DOHH2 (cell line): Measurements from ENCODE around the gene MAML2.

Experiments used
- H3F3A ChIP-seq: fragments of 200-600 bp; sonication (generic), shearing (Covaris generic); 2 replicates; pipeline ENCODE4 v1.6.0; 2016; ENCODE audit warnings: antibody characterized with exemption, mild to moderate bottlenecking; ENCODE audit not compliant: control insufficient read depth, insufficient read depth
- H3K27ac ChIP-seq: fragments of 200-600 bp; sonication (generic); 2 replicates; pipeline ENCODE4 v1.5.1; 2014; ENCODE audit warnings: low read depth, mild to moderate bottlenecking, low read length, moderate library complexity
- H3K27me3 ChIP-seq: fragments of 200-600 bp; sonication (generic); 2 replicates; pipeline ENCODE4 v1.6.1; 2014; ENCODE audit warnings: mild to moderate bottlenecking, low read length, mixed read lengths; ENCODE audit not compliant: control insufficient read depth
- H3K36me3 ChIP-seq: fragments of 200-600 bp; sonication (generic); 2 replicates; pipeline ENCODE4 v1.6.1; 2014; ENCODE audit warnings: mild to moderate bottlenecking, low read length, moderate library complexity, mixed read lengths; ENCODE audit not compliant: control insufficient read depth
- H3K4me1 ChIP-seq: fragments of 200-600 bp; sonication (generic); 2 replicates; pipeline ENCODE4 v1.6.1; 2014; ENCODE audit warnings: mild to moderate bottlenecking, low read length, mixed read lengths; ENCODE audit not compliant: control insufficient read depth
- H3K4me2 ChIP-seq: fragments of 200-600 bp; sonication (generic); 2 replicates; pipeline ENCODE4 v1.6.0; 2014; ENCODE audit warnings: mild to moderate bottlenecking, low read length, moderate library complexity
- H3K4me3 ChIP-seq: fragments of 200-600 bp; sonication (generic); 2 replicates; pipeline ENCODE4 v1.5.1; 2014; ENCODE audit warnings: mild to moderate bottlenecking, low read length, mixed read lengths
- H3K79me2 ChIP-seq: fragments of 200-600 bp; sonication (generic); 2 replicates; pipeline ENCODE4 v1.6.1; 2014; ENCODE audit warnings: mild to moderate bottlenecking, low read length, mixed read lengths; ENCODE audit not compliant: control insufficient read depth
- H3K9me2 ChIP-seq: fragments of 200-600 bp; sonication (generic); replicated peaks from 2 replicates; pipeline ENCODE4 v1.6.1; 2014; ENCODE audit warnings: mild to moderate bottlenecking, low read length, mixed read lengths; ENCODE audit not compliant: control insufficient read depth
- H3K9me3 ChIP-seq: fragments of 200-600 bp; sonication (generic); 2 replicates; pipeline ENCODE4 v1.6.1; 2014; ENCODE audit warnings: antibody characterized with exemption, low read length, mixed read lengths; ENCODE audit not compliant: control insufficient read depth, insufficient read depth
- H4K20me1 ChIP-seq: fragments of 200-600 bp; sonication (generic); 2 replicates; pipeline ENCODE4 v1.6.0; 2014; ENCODE audit warnings: low read depth, mild to moderate bottlenecking, antibody characterized with exemption, low read length, moderate library complexity; ENCODE audit not compliant: control insufficient read depth, insufficient read depth
- EZH2phosphoT487 ChIP-seq: fragments of 200-600 bp; sonication (generic); IDR thresholded peaks from 2 replicates; pipeline ENCODE4 v1.6.1; 2017; ENCODE audit warnings: borderline replicate concordance, mild to moderate bottlenecking, antibody characterized with exemption, low read length, moderate library complexity, mixed read lengths
- TF ChIP-seq, protein P1 (sequence below): fragments of 200-600 bp; sonication (generic); IDR thresholded peaks from one replicate; pipeline ENCODE4 v1.5.1; 2014; ENCODE audit warnings: antibody characterized with exemption, mild to moderate bottlenecking, low read depth, low read length; ENCODE audit not compliant: poor library complexity, severe bottlenecking

Gene MAML2

DNA sequence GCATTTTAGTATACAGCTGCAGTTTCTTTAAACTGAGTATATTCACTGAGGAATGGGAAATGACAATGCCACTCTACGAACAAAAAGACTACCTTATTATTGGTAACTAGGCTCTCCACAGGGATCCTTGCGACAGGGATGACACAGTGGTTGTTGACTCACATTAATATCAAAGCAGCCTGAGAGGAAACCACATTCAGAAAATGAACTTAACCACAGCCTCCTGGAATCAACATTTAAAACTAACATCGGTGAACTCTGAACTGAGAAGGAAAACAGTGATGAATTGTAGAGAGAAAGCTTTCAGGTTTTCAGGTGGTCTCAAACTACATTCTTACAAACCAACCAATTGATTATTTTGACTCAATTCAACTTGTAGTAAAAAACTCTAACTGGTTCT is 328.8 kb downstream of the MAML2 start:
- H3K36me3 ChIP-seq = no peaks in the 10 kb centered on the region
- H3K4me1 ChIP-seq = peaks cover 32% of the 10 kb centered on the region
- no peaks in the 10 kb centered on the region for H3K79me2 ChIP-seq
- H4K20me1 ChIP-seq = no peaks in the 10 kb centered on the region
- no peaks in the 10 kb centered on the region for H3K27me3 ChIP-seq
- H3K4me2 ChIP-seq = no peak overlapping the region
- no peak overlapping the region for H3K27ac ChIP-seq
- 0 out of 2 replicates have a peak, but pooled peaks cover 3% of the 10 kb centered on the region for H3F3A ChIP-seq
- H3K9me2 ChIP-seq = no peaks in the 10 kb centered on the region
- H3K4me3 ChIP-seq = no peak overlapping the region
- TF ChIP-seq, protein P1, sequence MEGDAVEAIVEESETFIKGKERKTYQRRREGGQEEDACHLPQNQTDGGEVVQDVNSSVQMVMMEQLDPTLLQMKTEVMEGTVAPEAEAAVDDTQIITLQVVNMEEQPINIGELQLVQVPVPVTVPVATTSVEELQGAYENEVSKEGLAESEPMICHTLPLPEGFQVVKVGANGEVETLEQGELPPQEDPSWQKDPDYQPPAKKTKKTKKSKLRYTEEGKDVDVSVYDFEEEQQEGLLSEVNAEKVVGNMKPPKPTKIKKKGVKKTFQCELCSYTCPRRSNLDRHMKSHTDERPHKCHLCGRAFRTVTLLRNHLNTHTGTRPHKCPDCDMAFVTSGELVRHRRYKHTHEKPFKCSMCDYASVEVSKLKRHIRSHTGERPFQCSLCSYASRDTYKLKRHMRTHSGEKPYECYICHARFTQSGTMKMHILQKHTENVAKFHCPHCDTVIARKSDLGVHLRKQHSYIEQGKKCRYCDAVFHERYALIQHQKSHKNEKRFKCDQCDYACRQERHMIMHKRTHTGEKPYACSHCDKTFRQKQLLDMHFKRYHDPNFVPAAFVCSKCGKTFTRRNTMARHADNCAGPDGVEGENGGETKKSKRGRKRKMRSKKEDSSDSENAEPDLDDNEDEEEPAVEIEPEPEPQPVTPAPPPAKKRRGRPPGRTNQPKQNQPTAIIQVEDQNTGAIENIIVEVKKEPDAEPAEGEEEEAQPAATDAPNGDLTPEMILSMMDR = no peak
- no peak for TF ChIP-seq EZH2phosphoT487
- no peaks in the 10 kb centered on the region for H3K9me3 ChIP-seq

DNA sequence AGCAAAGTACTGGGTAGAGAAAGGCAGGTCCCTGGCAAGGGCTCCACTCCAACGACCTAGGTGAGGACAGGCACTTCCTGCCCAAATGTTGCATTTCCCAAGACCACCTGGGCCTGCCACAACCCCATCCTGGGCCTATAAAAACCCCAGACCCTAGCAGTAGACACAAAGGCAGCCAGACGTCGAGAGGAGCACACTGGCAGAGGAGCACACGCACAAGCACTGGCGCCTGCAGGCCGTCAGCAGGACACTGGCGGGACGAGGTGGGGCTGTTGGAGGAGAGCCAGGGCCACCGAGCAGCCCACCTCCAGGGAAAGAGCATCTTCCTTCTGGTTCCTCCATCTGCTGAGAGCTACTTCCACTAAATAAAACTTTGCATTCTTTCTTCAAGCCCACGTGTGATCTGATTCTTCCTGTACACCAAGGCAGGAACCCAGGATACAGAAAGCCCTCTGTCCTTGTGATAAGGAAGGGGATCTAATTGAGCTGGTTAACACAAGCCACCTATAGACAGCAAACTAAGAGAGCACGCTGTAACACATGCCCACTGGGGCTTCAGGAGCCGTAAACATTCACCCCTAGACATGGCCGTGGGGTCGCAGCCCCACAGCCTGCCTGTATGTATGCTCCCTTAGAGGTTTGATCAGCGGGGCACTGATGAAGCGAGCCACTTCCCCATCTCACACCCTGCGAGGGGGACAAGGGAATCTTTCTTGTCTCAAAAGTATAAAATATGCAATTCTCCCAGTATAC is 329.4 kb downstream of the MAML2 start:
- no peaks in the 10 kb centered on the region for H3K27me3 ChIP-seq
- H3K9me3 ChIP-seq = no peaks in the 10 kb centered on the region
- H4K20me1 ChIP-seq = no peaks in the 10 kb centered on the region
- H3F3A ChIP-seq = 0 out of 2 replicates have a peak, but pooled peaks cover 3% of the 10 kb centered on the region
- H3K36me3 ChIP-seq = no peaks in the 10 kb centered on the region
- H3K4me3 ChIP-seq = no peak overlapping the region
- TF ChIP-seq, protein P1 = no peak
- no peak for TF ChIP-seq EZH2phosphoT487
- no peak overlapping the region for H3K4me2 ChIP-seq
- no peaks in the 10 kb centered on the region for H3K9me2 ChIP-seq
- H3K79me2 ChIP-seq = no peaks in the 10 kb centered on the region
- peaks cover 32% of the 10 kb centered on the region for H3K4me1 ChIP-seq
- no peak overlapping the region for H3K27ac ChIP-seq

DNA sequence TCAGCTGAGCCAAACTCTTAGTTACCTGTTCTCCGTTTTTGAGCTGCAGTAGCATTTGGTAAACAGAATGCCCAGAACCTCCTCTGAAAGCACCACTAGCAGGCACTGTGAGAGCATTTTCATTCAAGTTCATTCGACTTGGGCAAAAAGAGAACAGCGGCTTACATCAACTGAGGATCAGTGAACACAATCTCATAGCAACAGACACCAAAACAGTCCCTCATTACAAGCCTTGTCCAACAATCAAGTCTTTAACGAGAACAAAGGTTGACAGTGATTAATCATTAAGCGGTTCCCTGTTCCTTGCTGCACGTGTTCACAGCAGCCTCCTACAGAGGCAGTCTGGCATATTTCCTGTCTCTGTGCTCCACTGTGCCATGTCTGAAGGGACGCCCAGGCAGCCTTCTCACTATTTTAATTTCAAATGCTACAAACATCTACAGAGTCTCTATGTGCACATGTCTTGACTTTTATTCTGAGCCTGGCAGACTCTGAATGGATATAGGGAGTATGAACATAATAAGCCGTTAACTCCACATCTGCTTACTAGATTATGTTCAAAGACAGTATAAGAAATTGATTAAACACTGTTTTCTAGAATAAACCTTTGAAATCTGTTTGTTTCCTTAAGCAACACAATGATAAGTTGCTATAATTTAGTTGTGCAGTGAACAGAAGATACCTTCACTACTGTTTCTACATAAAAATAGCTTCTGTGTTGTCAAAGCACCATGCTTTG is 330.7 kb downstream of the MAML2 start:
- Histone ChIP-seq H3K9me2 (no peaks in the 10 kb centered on the region), H3K4me2 (peak overlapping the region; percentile 49), H4K20me1 (no peaks in the 10 kb centered on the region), H3K36me3 (no peaks in the 10 kb centered on the region), H3K79me2 (no peaks in the 10 kb centered on the region), H3K27me3 (no peaks in the 10 kb centered on the region), H3K9me3 (no peaks in the 10 kb centered on the region), H3F3A (0 out of 2 replicates have a peak, but pooled peaks cover 3% of the 10 kb centered on the region), H3K27ac (peak overlapping the region; percentile 22), H3K4me1 (peaks cover 32% of the 10 kb centered on the region), H3K4me3 (peak overlapping the region; percentile 31; the same call in 1 of the 2 replicates)
- no peak for TF ChIP-seq EZH2phosphoT487
- TF ChIP-seq, protein P1 = peak; percentile 56
